ENCODE results near the gene ZNF304. TPM values are rescaled to one million over a fixed set of nuclear protein-coding genes. Genes with fewer than 3 reads are reported as not detected.

ZNF304 gene
- total and polyA plus RNA-seq, 2 of the 4 experiments (the other 2 are of a cell fraction) = 3.9 to 16.1 TPM

DNA sequence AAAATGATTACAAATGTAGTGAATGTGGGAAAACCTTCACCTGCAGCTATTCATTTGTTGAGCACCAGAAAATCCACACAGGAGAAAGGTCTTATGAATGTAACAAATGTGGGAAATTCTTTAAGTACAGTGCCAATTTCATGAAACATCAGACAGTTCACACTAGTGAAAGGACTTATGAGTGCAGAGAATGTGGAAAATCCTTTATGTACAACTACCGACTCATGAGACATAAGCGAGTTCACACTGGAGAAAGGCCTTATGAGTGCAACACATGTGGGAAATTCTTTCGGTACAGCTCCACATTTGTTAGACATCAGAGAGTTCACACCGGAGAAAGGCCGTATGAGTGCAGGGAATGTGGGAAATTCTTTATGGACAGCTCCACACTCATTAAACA lies 47.8 kb downstream of the ZNF304 start:
- Histone ChIP-seq H3K9me3 (ENCODE audit: control insufficient read depth, insufficient read depth, low read length) (peaks cover 22% of the 10 kb centered on the region), H2AK9ac (replicated peaks; ENCODE audit: low read depth, low read length, poor library complexity) (no peak overlapping the region), H4K8ac (ENCODE audit: low read depth in 2 of 2, low read length in 2 of 2) (no peak overlapping the region), H3K56ac (ENCODE audit: extremely low read depth, insufficient read depth, low read length) (no peak overlapping the region), H2AK5ac (ENCODE audit: low read depth, low read length) (no peak overlapping the region), H3K14ac (replicated peaks; ENCODE audit: low read depth, low read length) (no peak overlapping the region), H3K9me1 (ENCODE audit: insufficient read depth, low read length) (0 out of 2 replicates have a peak, but pooled peaks cover under 1% of the 10 kb centered on the region), H2AFZ (replicated peaks; ENCODE audit: low read length, poor library complexity) (no peak overlapping the region), H3K4ac (ENCODE audit: low read depth, low read length) (no peak overlapping the region), H3K4me2 (ENCODE audit: low read depth, low read length) (no peak overlapping the region), H4K91ac (ENCODE audit: insufficient read depth, low read depth, low read length) (no peak overlapping the region), H3K36me3 (ENCODE audit: control insufficient read depth, insufficient read depth, low read length) (peaks cover 42% of the 10 kb centered on the region), H4K5ac (ENCODE audit: low read depth, low read length) (no peak overlapping the region), H2BK15ac (ENCODE audit: low read depth, low read length) (no peak overlapping the region), H3K23ac (ENCODE audit: low read depth, low read length) (no peak overlapping the region), H3K27ac (ENCODE audit: insufficient read depth, low read length) (no peak overlapping the region), H2BK120ac (ENCODE audit: low read depth, low read length) (no peak overlapping the region), H3K79me1 (ENCODE audit: low read depth in 1 of 2, low read length in 2 of 2) (peaks cover 15 to 41% of the 10 kb centered on the region in 2 experiments), H2BK5ac (ENCODE audit: low read depth, low read length, poor library complexity, severe bottlenecking) (no peak overlapping the region), H3K27me3 (ENCODE audit: control insufficient read depth, insufficient read depth, low read length) (no peaks in the 10 kb centered on the region), H3K4me1 (ENCODE audit: control insufficient read depth, insufficient read depth, low read length) (no peaks in the 10 kb centered on the region), H3K4me3 (ENCODE audit: insufficient read depth, low read depth, low read length) (no peak overlapping the region), H2BK20ac (ENCODE audit: low read depth, low read length) (no peak overlapping the region), H4K20me1 (ENCODE audit: insufficient read depth, low read length) (no peaks in the 10 kb centered on the region; the same call in 1 of the 2 replicates), H3K18ac (ENCODE audit: low read depth, low read length) (no peak overlapping the region), H3K9ac (ENCODE audit: low read depth, low read length) (no peak overlapping the region)
- no peak for TF ChIP-seq CEBPB (IDR thresholded peaks at IDR 0.05; ENCODE audit: low read depth, low read length)
- TF ChIP-seq BHLHE40 (IDR thresholded peaks at IDR 0.05; ENCODE audit: low read depth, low read length) = no peak
- no peak for TF ChIP-seq FOS (IDR thresholded peaks at IDR 0.05; ENCODE audit: low read depth, low read length)
- TF ChIP-seq, protein P1, sequence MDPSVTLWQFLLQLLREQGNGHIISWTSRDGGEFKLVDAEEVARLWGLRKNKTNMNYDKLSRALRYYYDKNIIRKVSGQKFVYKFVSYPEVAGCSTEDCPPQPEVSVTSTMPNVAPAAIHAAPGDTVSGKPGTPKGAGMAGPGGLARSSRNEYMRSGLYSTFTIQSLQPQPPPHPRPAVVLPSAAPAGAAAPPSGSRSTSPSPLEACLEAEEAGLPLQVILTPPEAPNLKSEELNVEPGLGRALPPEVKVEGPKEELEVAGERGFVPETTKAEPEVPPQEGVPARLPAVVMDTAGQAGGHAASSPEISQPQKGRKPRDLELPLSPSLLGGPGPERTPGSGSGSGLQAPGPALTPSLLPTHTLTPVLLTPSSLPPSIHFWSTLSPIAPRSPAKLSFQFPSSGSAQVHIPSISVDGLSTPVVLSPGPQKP (IDR thresholded peaks at IDR 0.05; ENCODE audit: borderline replicate concordance, low read depth, low read length) = no peak
- TF ChIP-seq RFX5 (IDR thresholded peaks at IDR 0.05; ENCODE audit: low read depth, low read length) = no peak
- BruUV-seq (replicated peaks) = no TSS peak
- ChIA-PET CTCF (no interaction called here), POLR2A (ENCODE audit: unreplicated experiment) (no interaction called here)
- intact Hi-C loops (cut with micrococcal nuclease) (no loop called here), dilution Hi-C loops (cut with HindIII; ENCODE audit: low sequenced_read_pairs, unreplicated experiment) (no loop called here), in situ Hi-C loops (cut with MboI; ENCODE audit: low sequenced_read_pairs) (loop anchor here (25.0 kb wide), 1 partner anchor 987 kb away; the partner anchor contains the start of gene ZNF583)
- no peak for ATAC-seq (ENCODE audit: low read depth)
- no peak for DNase-seq
- WGBS, 2 experiments (ENCODE audit: extremely low coverage in 2 of 2, insufficient read length in 1 of 2) = no CpG with 5 or more reads among the region's 5 CpGs

Data from IMR-90 (cell line).